Stimulated activated CD4-positive, alpha-beta T cell treated with anti-CD3 and anti-CD28 coated beads, Interleukin-15, amount 100 ng/mL, for 48 hours (primary cell): ENCODE measurements around the gene MAGEF1.

Source experiments
- DNase-seq, 2 donors: peaks; one replicate each; pipeline ENCODE4 v3.0.0-alpha.2; 2020; ENCODE audit warnings: low read depth in 2 of 2

The MAGEF1 gene

GRCh38 chr3:184725176-184725719, 13.4 kb upstream of the MAGEF1 start:
- no peak for DNase-seq

GRCh38 chr3:184724699-184725098, 12.8 kb upstream of the MAGEF1 start:
- no peak for DNase-seq

DNA sequence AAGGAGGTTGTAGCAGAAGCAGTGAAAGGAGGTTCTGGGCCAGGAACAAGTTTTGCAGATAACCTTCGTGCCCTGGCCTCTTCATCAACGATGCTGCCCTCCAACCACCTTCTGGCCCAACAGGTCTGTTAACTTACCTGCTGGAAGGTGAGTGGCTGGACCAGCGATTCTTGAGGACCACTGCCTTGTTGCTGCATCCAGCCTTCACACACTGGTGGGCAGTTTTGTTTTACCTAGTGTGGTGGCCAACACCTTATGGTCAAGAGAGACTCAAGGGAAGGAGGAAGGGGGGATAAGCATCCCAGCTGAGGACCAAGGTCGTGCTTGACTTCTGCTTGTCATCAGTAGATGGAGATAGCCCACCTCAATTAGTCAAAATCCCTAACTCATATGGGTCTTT, 7.8 kb upstream of the MAGEF1 start:
- DNase-seq: no peak

- DNase-seq: no peak
Measured at GRCh38 chr3:184718431-184718830, 6.6 kb upstream of the MAGEF1 start.

DNA sequence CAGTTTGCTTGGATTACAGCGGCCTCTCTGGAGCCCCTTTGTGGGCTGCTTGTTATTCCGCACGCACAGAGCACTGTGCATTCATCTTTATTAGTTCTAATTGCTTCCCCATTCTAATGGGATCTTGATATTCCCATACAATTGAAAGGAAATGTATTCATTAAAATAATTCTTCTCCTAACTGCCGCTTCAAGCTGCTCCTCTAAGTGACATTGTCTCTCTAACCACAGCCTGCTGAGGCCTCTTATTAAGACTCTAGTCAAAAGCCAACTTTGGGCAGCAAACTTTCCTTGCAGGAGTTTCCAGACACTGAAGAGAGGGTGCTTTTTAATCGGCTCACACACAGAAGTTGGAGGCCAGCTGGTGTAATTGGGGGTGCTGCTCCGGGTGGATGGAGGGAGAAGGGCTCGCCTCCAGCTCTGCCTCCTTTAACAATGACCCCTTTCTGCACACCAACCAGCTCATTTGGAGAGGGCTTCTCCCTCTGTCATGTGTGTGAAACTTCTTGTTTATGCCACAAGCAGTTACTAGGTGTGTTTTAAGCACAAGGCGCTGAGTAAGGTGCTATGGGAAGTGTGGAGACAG, 5.6 kb upstream of the MAGEF1 start:
- DNase-seq: no peak

GRCh38 chr3:184716622-184717398, 4.9 kb upstream of the MAGEF1 start:
- DNase-seq: no peak

- DNase-seq: no peak
Measured at GRCh38 chr3:184715943-184716621, 4.2 kb upstream of the MAGEF1 start.

DNA sequence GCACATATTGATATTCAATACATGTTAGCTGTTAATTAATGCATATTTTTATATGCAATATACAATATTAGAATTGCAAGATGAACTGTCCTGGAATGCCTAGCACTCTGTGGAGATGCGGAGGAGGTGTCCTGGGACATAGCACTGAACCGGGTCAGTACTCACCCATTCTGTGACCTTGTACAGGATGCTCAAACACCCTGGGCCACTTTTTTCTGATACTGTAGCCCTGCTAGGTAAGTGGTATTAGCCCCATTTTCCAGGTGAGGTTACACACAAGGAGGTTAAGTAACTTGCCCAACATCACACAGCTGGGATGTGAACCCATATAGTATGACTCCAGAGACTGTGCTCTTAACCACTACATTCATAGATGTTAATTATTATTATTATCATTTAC, 1.7 kb upstream of the MAGEF1 start:
- DNase-seq: no peak

DNA sequence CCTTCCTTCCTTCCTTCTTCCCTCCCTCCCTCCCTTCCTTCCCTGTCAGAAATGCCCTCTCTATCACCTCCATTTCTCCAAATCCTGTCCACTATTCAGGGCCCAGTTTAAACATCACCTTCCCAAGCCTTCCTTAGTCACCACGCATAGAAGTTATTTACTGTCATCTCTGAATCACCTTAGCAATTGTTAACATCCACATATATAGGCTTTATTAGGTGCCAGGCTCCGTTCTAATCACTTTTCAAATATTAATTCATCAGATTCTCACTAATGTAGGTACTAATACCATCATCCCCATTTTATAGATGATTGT, 1.1 kb upstream of the MAGEF1 start:
- no peak for DNase-seq

- no peak for DNase-seq
Measured at GRCh38 chr3:184712248-184713039, 580 bp upstream of the MAGEF1 start.

DNA sequence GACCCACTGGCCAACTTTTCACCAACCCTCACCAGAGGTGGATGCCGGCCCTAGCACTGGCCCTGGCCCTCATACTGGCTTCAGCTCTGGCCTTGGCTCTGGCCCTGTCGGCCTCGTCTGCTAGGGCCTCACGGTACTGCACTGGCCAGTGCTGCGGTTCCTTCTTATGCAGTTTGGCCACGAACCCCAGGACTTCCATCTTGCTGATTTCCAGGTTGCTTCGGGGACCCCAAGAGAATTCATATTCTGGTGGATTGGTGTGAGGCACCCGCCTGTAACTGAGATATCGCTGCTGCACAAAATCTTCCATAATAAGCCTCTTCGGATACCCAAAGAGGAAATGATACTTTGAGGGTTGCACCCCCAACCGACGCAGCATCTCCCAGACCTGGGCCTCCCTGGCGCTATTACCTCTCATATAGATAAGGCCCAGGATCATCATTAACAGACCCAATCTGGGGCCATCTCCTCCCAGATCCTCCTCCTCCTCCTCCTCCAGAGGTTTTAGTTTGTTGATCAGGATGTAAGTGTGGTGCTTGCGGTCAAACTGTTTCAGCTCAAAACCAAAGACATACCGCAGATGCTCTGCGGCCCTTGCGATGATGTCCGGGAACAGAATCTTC, 883 bp downstream of the MAGEF1 start:
- no peak for DNase-seq

DNA sequence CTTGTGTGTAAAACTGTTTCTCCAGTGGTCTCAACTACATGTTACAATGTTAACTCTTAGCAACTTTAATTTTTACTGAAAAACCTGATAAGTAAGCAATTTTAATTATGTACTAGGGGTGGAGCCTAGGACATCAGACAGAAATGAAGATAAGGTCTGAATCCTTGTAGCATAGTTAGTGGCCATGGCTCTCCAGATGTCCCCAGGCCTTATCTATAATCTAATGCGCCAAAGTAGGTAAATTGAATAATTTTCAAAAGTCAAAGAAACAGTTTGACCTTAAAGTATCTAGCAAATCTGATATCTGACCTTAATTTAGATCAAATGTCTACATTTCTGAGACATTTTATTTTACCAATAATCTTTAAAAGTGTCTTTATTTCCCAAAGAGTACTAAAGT, 8.2 kb downstream of the MAGEF1 start:
- no peak for DNase-seq

DNA sequence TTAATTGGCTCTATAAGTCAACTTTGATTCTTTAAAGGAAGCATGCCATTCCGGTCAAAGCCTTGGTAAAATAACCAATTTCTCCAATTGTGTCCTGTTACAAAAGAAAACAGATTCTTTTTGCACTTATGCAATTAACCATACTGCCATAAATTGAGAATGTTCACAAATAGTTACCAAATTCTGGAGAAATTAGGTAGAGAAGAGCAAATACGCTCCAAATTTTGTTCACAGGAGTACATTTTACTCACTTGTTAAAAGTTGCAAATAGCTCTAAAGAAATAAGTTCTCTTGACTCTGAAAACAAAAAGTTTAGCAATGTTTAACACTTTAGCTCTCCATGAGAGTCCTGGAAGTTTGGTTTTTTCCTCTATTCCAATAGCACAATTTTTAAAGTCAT, 11.1 kb downstream of the MAGEF1 start:
- no peak for DNase-seq

DNA sequence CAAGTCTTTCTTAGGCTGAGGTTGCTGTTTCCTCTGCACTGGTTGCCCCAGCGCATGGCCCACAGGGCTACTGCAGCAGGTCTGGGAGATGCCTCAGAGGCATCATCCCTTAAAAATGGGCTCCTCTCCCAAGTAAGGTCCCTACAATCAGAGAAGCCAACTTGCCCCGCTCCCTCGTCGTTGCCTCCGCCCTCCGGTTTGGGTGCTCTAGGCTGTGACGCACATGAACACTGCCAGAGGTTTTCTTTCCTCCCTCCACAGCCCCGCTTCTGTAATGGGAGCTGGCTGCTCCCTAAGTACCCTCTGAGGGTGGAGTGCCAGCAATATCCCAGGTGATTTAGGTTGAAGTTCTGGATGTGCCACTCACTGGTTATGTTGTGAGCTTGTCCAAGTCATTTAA, 14.0 kb downstream of the MAGEF1 start:
- no peak for DNase-seq

DNA sequence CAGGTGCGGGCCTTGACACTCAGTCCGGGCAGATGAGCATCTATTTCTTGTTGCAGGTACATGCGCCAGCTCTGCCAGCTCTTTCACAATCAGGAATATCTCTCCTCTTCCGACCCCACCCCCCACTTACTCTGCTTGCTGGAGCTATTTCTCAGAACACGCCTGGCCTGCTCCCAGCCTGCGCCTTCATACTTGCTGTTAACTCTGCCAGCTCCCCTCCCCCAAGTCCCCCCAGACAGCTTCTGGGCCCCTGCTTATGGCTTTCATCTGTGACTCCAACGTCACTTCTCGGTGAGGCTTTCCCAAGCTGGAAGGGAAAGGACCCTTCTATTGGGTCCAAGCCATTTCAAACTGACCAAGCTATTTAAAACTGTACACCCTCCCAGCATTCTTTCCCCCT, 15.2 kb downstream of the MAGEF1 start:
- DNase-seq: no peak

DNA sequence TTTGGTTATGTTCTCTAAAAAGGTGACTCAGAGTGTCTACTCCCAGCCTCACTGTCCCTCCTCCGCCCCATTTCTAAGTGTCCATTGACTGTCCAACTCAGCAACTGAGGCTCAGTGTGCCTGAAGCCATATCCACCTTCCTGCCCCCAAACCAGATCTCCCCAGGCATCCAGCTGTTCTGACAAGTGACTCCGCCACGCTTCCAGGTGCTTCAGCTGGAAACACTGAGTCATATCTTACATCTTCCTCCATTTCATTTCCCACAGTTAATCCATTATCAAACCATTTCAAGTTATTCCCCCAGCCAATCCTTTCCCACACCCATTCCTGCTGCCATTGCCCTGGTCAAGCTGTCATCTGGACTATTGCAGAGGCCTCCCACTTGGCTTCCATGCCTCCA, 17.1 kb downstream of the MAGEF1 start:
- no peak for DNase-seq

DNA sequence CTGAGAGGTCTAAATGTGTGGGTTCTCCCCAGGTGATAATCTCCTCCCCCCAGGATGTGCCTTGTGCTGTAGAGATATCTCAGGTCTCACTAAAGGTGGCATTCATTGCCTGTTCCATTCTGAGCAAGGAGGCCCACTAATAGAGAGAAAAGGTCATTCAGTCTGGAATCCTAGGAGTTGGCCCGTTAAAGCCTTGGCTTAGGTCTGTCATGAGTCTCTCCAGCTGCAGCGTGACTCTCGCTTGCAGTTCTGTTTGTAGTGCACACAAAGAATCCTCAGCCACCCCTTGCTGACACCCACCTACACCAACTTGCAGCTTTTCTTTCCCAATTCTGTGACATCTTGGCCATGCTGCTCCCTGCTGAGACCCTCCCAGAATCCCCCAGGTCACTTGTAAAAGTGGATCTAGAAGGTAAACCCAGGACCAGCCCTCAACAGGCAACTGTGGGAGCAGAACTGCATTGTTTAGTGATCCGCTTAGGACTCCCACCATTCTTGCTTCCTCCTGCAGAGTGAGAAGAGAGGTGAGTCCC, 17.7 kb downstream of the MAGEF1 start:
- DNase-seq: no peak

GRCh38 chr3:184693011-184693975, 18.6 kb downstream of the MAGEF1 start:
- DNase-seq: no peak

- DNase-seq: no peak
Measured at GRCh38 chr3:184691397-184692231, 20.2 kb downstream of the MAGEF1 start.
